Measurements from ENCODE around the gene HTR6. TPM values are rescaled to one million over a fixed set of nuclear protein-coding genes. Genes with fewer than 3 reads are reported as not detected.
A peak's percentile ranks its signal among the peaks of the same experiment; 100 is the strongest.

Gene HTR6
- total and polyA plus RNA-seq, 5 experiments from 2014 or later: 0.20 to 0.38 TPM; not detected in 3

- ATAC-seq (no peak), DNase-seq (no peak)
- Mint-ChIP-seq H3K4me1 (peaks cover 2 to 11% (median 8%) of the 10 kb centered on the region in 4 donors), H3K4me3 (no peak overlapping the region), H3K27me3 (no peaks in the 10 kb centered on the region), H3K36me3 (peaks cover 0 to 26% (median 6%) of the 10 kb centered on the region in 3 donors), H3K9me3 (no peaks in the 10 kb centered on the region), H3K27ac (peak overlapping the region in 1 of 10 donors; percentile 74)
- POLR2A ChIA-PET: no interaction called here
Observed at GRCh38 chr1:19700079-19700777, 35.6 kb downstream of the HTR6 start.

GRCh38 chr1:19703280-19703679 lies 38.6 kb downstream of the HTR6 start:
- no peak overlapping the region for H3K4me3 Mint-ChIP-seq
- no peaks in the 10 kb centered on the region for H3K27me3 Mint-ChIP-seq
- peaks cover 0 to 11% (median 8%) of the 10 kb centered on the region in 4 donors for H3K4me1 Mint-ChIP-seq
- H3K27ac Mint-ChIP-seq: peak overlapping the region in 1 of 10 donors; percentile 48
- no peak for DNase-seq
- H3K9me3 Mint-ChIP-seq: no peaks in the 10 kb centered on the region
- peaks cover 0 to 22% (median 4%) of the 10 kb centered on the region in 3 donors for H3K36me3 Mint-ChIP-seq
- ATAC-seq: no peak
- POLR2A ChIA-PET: interaction anchor here (2.3 kb wide), 1 partner anchor 42 kb away, joined by 7 read pairs; no protein-coding TSS in a partner anchor

DNA sequence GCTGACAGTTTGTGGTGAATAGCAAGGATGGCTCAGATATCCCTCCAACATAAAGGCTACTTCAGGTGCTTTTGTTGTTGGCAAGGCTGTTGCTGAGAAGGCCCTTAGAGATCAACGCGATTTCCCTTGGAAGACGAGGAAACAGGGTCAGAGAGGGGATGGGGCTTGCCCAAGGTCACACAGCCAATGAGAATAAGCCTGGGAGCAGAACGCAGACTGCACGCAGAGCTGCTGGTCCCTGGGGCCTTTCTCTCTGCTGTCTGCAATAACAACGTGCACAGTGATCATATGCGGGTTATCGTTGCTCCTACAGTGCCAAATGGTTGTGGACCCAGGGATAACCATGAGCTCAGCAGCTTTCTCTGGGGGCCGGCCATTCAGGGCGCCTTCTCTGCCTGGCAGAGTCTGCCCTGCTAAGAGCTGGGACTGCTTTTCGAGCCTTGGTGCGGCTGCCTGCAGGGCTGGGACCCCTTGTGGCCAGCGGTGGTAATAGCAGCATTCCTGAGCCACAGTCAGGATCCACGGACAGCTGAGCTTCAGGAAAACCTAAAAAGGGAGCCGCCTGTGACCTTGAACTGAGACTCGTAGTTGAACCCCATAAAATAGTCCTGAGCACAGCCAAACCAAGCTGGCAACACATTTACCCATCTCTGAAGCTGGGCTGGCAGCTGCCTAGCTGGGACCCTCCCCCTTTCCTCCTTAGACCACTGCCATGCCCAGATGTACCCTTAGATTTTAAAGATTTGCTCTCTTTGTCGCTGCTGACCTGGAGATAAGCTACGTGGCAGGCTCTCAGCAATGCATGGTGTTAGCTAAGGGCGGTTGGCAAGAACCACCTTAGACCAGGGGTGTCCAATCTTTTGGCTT lies 39.8 kb downstream of the HTR6 start:
- Mint-ChIP-seq H3K4me3 (no peak overlapping the region), H3K9me3 (no peaks in the 10 kb centered on the region), H3K4me1 (peaks cover 0 to 11% (median 8%) of the 10 kb centered on the region in 4 donors), H3K27ac (peak overlapping the region in 2 of 10 donors; percentile 27 to 43), H3K27me3 (no peaks in the 10 kb centered on the region), H3K36me3 (peaks cover 0 to 16% (median 4%) of the 10 kb centered on the region in 3 donors)
- DNase-seq (peak; percentile 5 to 72 (median 50)), ATAC-seq (peak; percentile 65 to 72)
- POLR2A ChIA-PET: interaction anchor here (0.6 to 2.3 kb wide), 3 partner anchors 21 to 539 kb away, joined by 3 to 7 read pairs (median 3); no protein-coding TSS in a partner anchor

GRCh38 chr1:19705464-19705863 lies 40.8 kb downstream of the HTR6 start:
- POLR2A ChIA-PET: interaction anchor here (2.3 kb wide), 1 partner anchor 44 kb away, joined by 7 read pairs; no protein-coding TSS in a partner anchor
- H3K27ac Mint-ChIP-seq: peak overlapping the region in 1 of 10 donors; percentile 15
- H3K4me3 Mint-ChIP-seq: no peak overlapping the region
- no peaks in the 10 kb centered on the region for H3K27me3 Mint-ChIP-seq
- H3K9me3 Mint-ChIP-seq: no peaks in the 10 kb centered on the region
- H3K4me1 Mint-ChIP-seq: peaks cover 2 to 11% (median 8%) of the 10 kb centered on the region in 4 donors
- DNase-seq (no peak), ATAC-seq (no peak)
- peaks cover 3 to 12% (median 4%) of the 10 kb centered on the region in 3 donors for H3K36me3 Mint-ChIP-seq

DNA sequence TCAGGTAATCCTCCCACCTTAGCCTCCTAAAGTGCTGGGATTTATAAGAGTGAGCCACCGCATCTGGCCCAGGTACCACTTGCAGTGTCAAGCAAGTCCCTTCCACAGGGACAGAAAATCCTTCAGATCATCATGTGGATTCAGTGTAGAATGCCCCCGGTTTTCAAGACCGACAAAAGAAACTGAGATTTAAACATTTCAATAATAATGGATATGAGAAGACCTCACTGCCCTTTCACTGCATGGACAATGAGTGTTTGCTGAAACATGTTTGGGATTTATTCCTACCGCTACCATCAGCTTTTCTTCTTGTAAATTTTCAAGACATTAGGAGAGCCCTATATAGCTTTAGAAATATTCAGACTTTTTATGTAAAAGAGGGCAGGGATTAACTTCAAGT lies 41.5 kb downstream of the HTR6 start:
- H3K9me3 Mint-ChIP-seq: no peaks in the 10 kb centered on the region
- no peak overlapping the region for H3K27ac Mint-ChIP-seq
- no peak for DNase-seq
- POLR2A ChIA-PET: no interaction called here
- ATAC-seq: no peak
- peaks cover 3 to 11% (median 8%) of the 10 kb centered on the region in 4 donors for H3K4me1 Mint-ChIP-seq
- peaks cover 4 to 14% (median 4%) of the 10 kb centered on the region in 3 donors for H3K36me3 Mint-ChIP-seq
- H3K4me3 Mint-ChIP-seq: no peak overlapping the region
- no peaks in the 10 kb centered on the region for H3K27me3 Mint-ChIP-seq

GRCh38 chr1:19708567-19709110 lies 44.0 kb downstream of the HTR6 start:
- Mint-ChIP-seq H3K9me3 (no peaks in the 10 kb centered on the region), H3K36me3 (peaks cover 4 to 17% (median 8%) of the 10 kb centered on the region in 3 donors), H3K27ac (peak overlapping the region in 1 of 10 donors; percentile 44), H3K4me3 (no peak overlapping the region), H3K27me3 (no peaks in the 10 kb centered on the region), H3K4me1 (peaks cover 3 to 11% (median 8%) of the 10 kb centered on the region in 4 donors)
- no peak for DNase-seq
- ATAC-seq: no peak
- POLR2A ChIA-PET: interaction anchor here (1.0 kb wide), 1 partner anchor 16 kb away, joined by 3 read pairs; no protein-coding TSS in a partner anchor

DNA sequence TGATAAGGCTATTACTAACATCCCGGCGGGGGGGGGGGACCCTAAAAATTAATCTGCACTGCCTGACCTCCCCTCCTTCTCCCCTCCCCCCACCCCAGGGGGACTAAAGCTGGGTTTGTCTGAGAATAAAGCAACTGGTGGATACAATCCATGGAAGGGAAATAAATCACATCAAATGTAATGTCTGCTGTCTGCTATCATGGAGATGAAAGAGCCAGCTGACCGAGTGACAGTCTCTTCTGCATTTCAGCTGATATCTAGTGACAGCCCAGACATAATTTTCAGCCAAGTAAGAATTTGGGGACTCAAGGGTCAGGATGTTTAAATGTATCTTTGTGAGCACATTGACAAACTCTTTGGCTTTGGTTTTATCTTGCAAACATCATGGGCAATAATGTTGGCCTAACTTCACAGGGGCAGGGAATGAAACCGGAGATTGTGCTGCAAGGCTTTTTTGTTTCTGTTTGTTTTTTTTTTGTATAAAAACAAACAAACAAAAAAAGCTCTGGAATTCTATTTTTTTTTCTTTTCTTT lies 44.7 kb downstream of the HTR6 start:
- DNase-seq: no peak
- H3K4me1 Mint-ChIP-seq: peaks cover 3 to 7% (median 4%) of the 10 kb centered on the region in 4 donors
- H3K9me3 Mint-ChIP-seq: no peaks in the 10 kb centered on the region
- H3K4me3 Mint-ChIP-seq: no peak overlapping the region
- H3K27ac Mint-ChIP-seq: no peak overlapping the region
- no peaks in the 10 kb centered on the region for H3K27me3 Mint-ChIP-seq
- H3K36me3 Mint-ChIP-seq: peaks cover 4 to 20% (median 8%) of the 10 kb centered on the region in 3 donors
- ATAC-seq: no peak
- POLR2A ChIA-PET: interaction anchor here (1.0 kb wide), 1 partner anchor 17 kb away, joined by 3 read pairs; no protein-coding TSS in a partner anchor

DNA sequence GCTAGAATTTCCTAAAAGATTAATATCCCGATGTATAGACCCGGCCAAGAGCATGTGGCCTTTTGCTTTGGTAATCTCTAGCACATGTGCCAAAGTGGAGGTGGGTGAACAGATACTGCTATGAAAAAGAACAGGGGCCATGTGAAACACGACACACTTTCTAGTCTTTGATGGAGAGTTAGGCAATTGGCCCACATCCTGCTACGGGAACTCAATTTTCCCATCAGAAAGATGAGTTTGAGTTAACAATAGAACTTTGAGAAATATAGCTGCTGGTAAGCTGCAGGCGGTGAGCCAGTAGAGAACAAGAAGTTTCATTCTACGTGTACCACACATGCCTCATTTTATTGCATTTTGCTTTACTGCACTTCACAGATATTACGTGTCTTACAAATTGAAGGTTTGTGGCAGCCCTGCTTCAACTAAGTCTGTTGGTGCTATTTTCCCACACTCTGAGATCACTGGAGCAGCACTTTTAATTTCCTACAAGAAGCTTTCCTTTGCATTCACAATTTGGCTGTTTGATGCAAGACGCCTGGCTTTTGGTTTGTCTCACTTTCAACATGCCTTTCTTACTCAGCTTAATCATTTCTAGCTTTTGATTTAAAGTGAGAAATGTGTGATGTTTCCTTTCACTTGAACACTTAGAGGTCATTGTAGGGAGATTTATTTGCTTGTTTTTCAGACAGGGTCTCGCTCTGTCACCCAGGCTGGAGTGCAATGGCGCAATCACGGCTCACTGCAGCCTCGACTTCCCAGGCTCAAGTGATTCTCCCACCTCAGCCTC lies 46.3 kb downstream of the HTR6 start:
- H3K4me1 Mint-ChIP-seq: peaks cover 5 to 7% (median 6%) of the 10 kb centered on the region in 4 donors
- no peak for DNase-seq
- H3K9me3 Mint-ChIP-seq: no peaks in the 10 kb centered on the region
- POLR2A ChIA-PET: interaction anchor here (0.6 kb wide), 1 partner anchor 14 kb away, joined by 3 read pairs; no protein-coding TSS in a partner anchor
- H3K27me3 Mint-ChIP-seq: no peaks in the 10 kb centered on the region
- H3K36me3 Mint-ChIP-seq: peaks cover 4 to 24% (median 8%) of the 10 kb centered on the region in 3 donors
- no peak for ATAC-seq
- H3K27ac Mint-ChIP-seq: peak overlapping the region in 1 of 10 donors; percentile 50
- no peak overlapping the region for H3K4me3 Mint-ChIP-seq

- no peak for ATAC-seq
- Mint-ChIP-seq H3K9me3 (no peaks in the 10 kb centered on the region), H3K36me3 (peaks cover 3 to 17% (median 4%) of the 10 kb centered on the region in 3 donors), H3K27ac (peak overlapping the region in 2 of 10 donors; percentile 11 to 47), H3K4me1 (peaks cover 5 to 7% (median 6%) of the 10 kb centered on the region in 4 donors), H3K4me3 (no peak overlapping the region), H3K27me3 (no peaks in the 10 kb centered on the region)
- DNase-seq: no peak
- POLR2A ChIA-PET: no interaction called here
Observed at GRCh38 chr1:19712928-19713327, 48.3 kb downstream of the HTR6 start.

- DNase-seq: peak; percentile 62 to 84 (median 72)
- Mint-ChIP-seq H3K27me3 (no peaks in the 10 kb centered on the region), H3K9me3 (no peaks in the 10 kb centered on the region), H3K36me3 (peaks cover 0 to 18% (median 3%) of the 10 kb centered on the region in 3 donors), H3K4me3 (no peak overlapping the region), H3K4me1 (peaks cover 5 to 7% (median 5%) of the 10 kb centered on the region in 4 donors), H3K27ac (no peak overlapping the region)
- ATAC-seq: peak; percentile 98 to 99
- POLR2A ChIA-PET: no interaction called here
Observed at GRCh38 chr1:19715334-19716203, 50.9 kb downstream of the HTR6 start.

- DNase-seq (no peak), ATAC-seq (no peak)
- H3K4me3 Mint-ChIP-seq: no peak overlapping the region
- POLR2A ChIA-PET: no interaction called here
- peaks cover 5 to 7% (median 5%) of the 10 kb centered on the region in 4 donors for H3K4me1 Mint-ChIP-seq
- no peak overlapping the region for H3K27ac Mint-ChIP-seq
- H3K9me3 Mint-ChIP-seq: no peaks in the 10 kb centered on the region
- peaks cover 0 to 18% (median 3%) of the 10 kb centered on the region in 3 donors for H3K36me3 Mint-ChIP-seq
- no peaks in the 10 kb centered on the region for H3K27me3 Mint-ChIP-seq
Observed at GRCh38 chr1:19717467-19717866, 52.8 kb downstream of the HTR6 start.

Measured in naive thymus-derived CD8-positive, alpha-beta T cell (primary cell).